Panc1 (cell line): ENCODE measurements around the gene ITIH5. TPM values are rescaled to one million over a fixed set of nuclear protein-coding genes. Genes with fewer than 3 reads are reported as not detected.

Source experiments
- ATAC-seq: fragments of 200-7000 bp; cut with Tn5 transposase; 2 replicates; pipeline ENCODE4 v1.9.1; 2020; ENCODE audit warnings: mild to moderate bottlenecking, moderate library complexity
- BruUV-seq: library from RNA; stranded (reverse); fragments of 400-500 nt; replicated peaks from 2 replicates; lab custom pipeline; 2021; lab: Mats Ljungman, UMichigan
- CTCF ChIA-PET: fragments of 300-600 bp; sonication (Branson Sonifier 250); formaldehyde crosslinking; loops from one replicate; lab custom pipeline; 2022; ENCODE audit warnings: antibody characterized with exemption; lab: Charles Lee
- POLR2A ChIA-PET: fragments of 300-600 bp; sonication (Branson Sonifier 250); formaldehyde crosslinking; loops from one replicate; lab custom pipeline; 2022; ENCODE audit warnings: antibody characterized with exemption; lab: Charles Lee
- DNase-seq: peaks from one replicate; pipeline ENCODE4 v3.0.0-alpha.2; 2010; ENCODE audit warnings: low read depth, low spot score
- H3K27ac ChIP-seq: 2 replicates; pipeline ENCODE4 v1.5.1; 2011; ENCODE audit warnings: mild to moderate bottlenecking, low read length, inconsistent platforms
- H3K27me3 ChIP-seq: fragments of 200-500 bp; sonication (Bioruptor generic); 2 replicates; pipeline ENCODE4 v1.6.0; 2014; ENCODE audit warnings: low read length, inconsistent platforms; ENCODE audit not compliant: control insufficient read depth, insufficient read depth
- H3K36me3 ChIP-seq: fragments of 200-500 bp; sonication (Bioruptor generic); 2 replicates; pipeline ENCODE4 v1.5.1; 2014; ENCODE audit warnings: inconsistent platforms, mild to moderate bottlenecking, low read length, moderate library complexity; ENCODE audit not compliant: control insufficient read depth, insufficient read depth
- H3K4me1 ChIP-seq: 2 replicates; pipeline ENCODE4 v1.5.1; 2011; ENCODE audit warnings: inconsistent platforms, mild to moderate bottlenecking, low read length, moderate library complexity; ENCODE audit not compliant: control insufficient read depth, insufficient read depth
- H3K4me3 ChIP-seq, 2 experiments: 2 replicates each; pipeline ENCODE4 v1.5.1; 2011 to 2012; ENCODE audit warnings: low read depth in 2 of 2, low read length in 2 of 2, mild to moderate bottlenecking in 2 of 2, inconsistent platforms in 1 of 2, moderate library complexity in 1 of 2
- H3K9me3 ChIP-seq: fragments of 200-500 bp; sonication (Bioruptor generic); 2 replicates; pipeline ENCODE4 v1.5.1; 2014; ENCODE audit warnings: low read depth, mild to moderate bottlenecking, inconsistent platforms, low read length, moderate library complexity; ENCODE audit not compliant: control insufficient read depth, insufficient read depth
- POLR2AphosphoS5 ChIP-seq: IDR thresholded peaks from 2 replicates; pipeline ENCODE4 v1.6.1; 2012; ENCODE audit warnings: mild to moderate bottlenecking, low read depth, low read length, moderate library complexity
- SIN3A ChIP-seq: IDR thresholded peaks from 2 replicates; pipeline ENCODE4 v1.6.1; 2012; ENCODE audit warnings: low read depth, mild to moderate bottlenecking, low read length, moderate library complexity, borderline replicate concordance; ENCODE audit not compliant: insufficient read depth
- TCF7L2 ChIP-seq: IDR thresholded peaks from 2 replicates; pipeline ENCODE4 v1.6.1; 2011; ENCODE audit warnings: mild to moderate bottlenecking, low read depth, low read length, inconsistent platforms
- in situ Hi-C: cut with HindIII; loops from 2 replicates; pipeline ENCODE4 v1.10.0; 2016; ENCODE audit warnings: low sequenced_read_pairs, low pct_unique_long_range_greater_than_20kb
- intact Hi-C: fragments of 100-400 bp; cut with micrococcal nuclease; formaldehyde crosslinking; loops from one replicate; pipeline ENCODE4 v1.10.0; 2022; ENCODE audit not compliant: unreplicated experiment
- total RNA-seq: library from RNA; stranded (reverse); gene quantifications from one replicate; pipeline ENCODE4 v1.2.1, GENCODE V29; 2021; ENCODE audit not compliant: unreplicated experiment
- TF ChIP-seq, protein P1 (sequence below): fragments of 450-650 bp; IDR thresholded peaks from 2 replicates; pipeline ENCODE4 v1.5.1; 2017; ENCODE audit warnings: mild to moderate bottlenecking
- TF ChIP-seq, protein P2 (sequence below), 2 experiments: IDR thresholded peaks; 2 replicates each; pipeline ENCODE4 v1.6.1; 2011 to 2012; ENCODE audit warnings: low read depth in 2 of 2, control low read depth in 1 of 2, low read length in 1 of 2, mild to moderate bottlenecking in 1 of 2, moderate library complexity in 1 of 2; ENCODE audit not compliant: insufficient read depth in 1 of 2

Gene ITIH5
- total RNA-seq, 1 experiment from 2014 or later = not detected

GRCh38 chr10:7606951-7607404, 59.8 kb downstream of the ITIH5 start:
- Histone ChIP-seq H3K4me3 (no peak overlapping the region), H3K27ac (no peak overlapping the region), H3K27me3 (peaks cover 2% of the 10 kb centered on the region; the same call in 1 of the 2 replicates), H3K9me3 (no peaks in the 10 kb centered on the region), H3K36me3 (no peaks in the 10 kb centered on the region), H3K4me1 (no peaks in the 10 kb centered on the region)
- TF ChIP-seq SIN3A (no peak), POLR2AphosphoS5 (no peak), TCF7L2 (no peak)
- TF ChIP-seq, protein P1, sequence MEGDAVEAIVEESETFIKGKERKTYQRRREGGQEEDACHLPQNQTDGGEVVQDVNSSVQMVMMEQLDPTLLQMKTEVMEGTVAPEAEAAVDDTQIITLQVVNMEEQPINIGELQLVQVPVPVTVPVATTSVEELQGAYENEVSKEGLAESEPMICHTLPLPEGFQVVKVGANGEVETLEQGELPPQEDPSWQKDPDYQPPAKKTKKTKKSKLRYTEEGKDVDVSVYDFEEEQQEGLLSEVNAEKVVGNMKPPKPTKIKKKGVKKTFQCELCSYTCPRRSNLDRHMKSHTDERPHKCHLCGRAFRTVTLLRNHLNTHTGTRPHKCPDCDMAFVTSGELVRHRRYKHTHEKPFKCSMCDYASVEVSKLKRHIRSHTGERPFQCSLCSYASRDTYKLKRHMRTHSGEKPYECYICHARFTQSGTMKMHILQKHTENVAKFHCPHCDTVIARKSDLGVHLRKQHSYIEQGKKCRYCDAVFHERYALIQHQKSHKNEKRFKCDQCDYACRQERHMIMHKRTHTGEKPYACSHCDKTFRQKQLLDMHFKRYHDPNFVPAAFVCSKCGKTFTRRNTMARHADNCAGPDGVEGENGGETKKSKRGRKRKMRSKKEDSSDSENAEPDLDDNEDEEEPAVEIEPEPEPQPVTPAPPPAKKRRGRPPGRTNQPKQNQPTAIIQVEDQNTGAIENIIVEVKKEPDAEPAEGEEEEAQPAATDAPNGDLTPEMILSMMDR = no peak
- TF ChIP-seq, protein P2, sequence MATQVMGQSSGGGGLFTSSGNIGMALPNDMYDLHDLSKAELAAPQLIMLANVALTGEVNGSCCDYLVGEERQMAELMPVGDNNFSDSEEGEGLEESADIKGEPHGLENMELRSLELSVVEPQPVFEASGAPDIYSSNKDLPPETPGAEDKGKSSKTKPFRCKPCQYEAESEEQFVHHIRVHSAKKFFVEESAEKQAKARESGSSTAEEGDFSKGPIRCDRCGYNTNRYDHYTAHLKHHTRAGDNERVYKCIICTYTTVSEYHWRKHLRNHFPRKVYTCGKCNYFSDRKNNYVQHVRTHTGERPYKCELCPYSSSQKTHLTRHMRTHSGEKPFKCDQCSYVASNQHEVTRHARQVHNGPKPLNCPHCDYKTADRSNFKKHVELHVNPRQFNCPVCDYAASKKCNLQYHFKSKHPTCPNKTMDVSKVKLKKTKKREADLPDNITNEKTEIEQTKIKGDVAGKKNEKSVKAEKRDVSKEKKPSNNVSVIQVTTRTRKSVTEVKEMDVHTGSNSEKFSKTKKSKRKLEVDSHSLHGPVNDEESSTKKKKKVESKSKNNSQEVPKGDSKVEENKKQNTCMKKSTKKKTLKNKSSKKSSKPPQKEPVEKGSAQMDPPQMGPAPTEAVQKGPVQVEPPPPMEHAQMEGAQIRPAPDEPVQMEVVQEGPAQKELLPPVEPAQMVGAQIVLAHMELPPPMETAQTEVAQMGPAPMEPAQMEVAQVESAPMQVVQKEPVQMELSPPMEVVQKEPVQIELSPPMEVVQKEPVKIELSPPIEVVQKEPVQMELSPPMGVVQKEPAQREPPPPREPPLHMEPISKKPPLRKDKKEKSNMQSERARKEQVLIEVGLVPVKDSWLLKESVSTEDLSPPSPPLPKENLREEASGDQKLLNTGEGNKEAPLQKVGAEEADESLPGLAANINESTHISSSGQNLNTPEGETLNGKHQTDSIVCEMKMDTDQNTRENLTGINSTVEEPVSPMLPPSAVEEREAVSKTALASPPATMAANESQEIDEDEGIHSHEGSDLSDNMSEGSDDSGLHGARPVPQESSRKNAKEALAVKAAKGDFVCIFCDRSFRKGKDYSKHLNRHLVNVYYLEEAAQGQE (IDR thresholded peaks at IDR 0.05; ENCODE audit: insufficient read depth in 1 of 2, low read depth in 2 of 2, low read length in 1 of 2) = no peak
- ChIA-PET CTCF (no interaction called here), POLR2A (no interaction called here)
- ATAC-seq (no peak), DNase-seq (no peak)
- intact Hi-C loops (no loop called here), in situ Hi-C loops (no loop called here)
- no TSS peak for BruUV-seq

GRCh38 chr10:7605565-7606295, 61.0 kb downstream of the ITIH5 start:
- ATAC-seq = no peak
- no TSS peak for BruUV-seq
- no peaks in the 10 kb centered on the region for H3K4me1 ChIP-seq
- DNase-seq = no peak
- ChIA-PET CTCF (no interaction called here), POLR2A (no interaction called here)
- TF ChIP-seq, protein P1 = no peak
- TF ChIP-seq TCF7L2 (no peak), POLR2AphosphoS5 (no peak)
- H3K27ac ChIP-seq = no peak overlapping the region
- H3K9me3 ChIP-seq = no peaks in the 10 kb centered on the region
- intact Hi-C loops (no loop called here), in situ Hi-C loops (no loop called here)
- H3K4me3 ChIP-seq = no peak overlapping the region
- peaks cover 2% of the 10 kb centered on the region; the same call in 1 of the 2 replicates for H3K27me3 ChIP-seq
- H3K36me3 ChIP-seq = no peaks in the 10 kb centered on the region
